ENCODE results near the gene TTC28. TPM values are rescaled to one million over a fixed set of nuclear protein-coding genes. Genes with fewer than 3 reads are reported as not detected.

Gene TTC28
- total and polyA plus RNA-seq, 7 donors = 1.2 to 12.1 (median 3.5) TPM

DNA sequence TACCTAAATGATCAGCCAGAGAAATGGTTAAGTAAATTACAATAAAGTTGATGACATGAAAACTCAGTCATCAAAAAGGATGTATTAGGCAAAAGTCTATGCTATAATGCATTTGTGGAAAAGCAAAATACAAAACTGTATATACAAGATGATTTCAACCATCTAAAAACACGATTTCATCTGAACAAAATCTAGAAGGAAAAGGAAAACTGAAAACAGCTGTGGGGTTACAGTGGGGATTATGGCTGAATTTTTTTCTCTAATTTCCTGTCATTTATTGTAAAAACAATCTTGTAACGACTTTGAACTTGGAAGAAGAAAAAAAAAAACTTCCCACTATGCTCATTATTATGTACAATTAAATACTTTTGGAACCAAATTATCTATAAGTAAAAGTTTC, 31.7 kb upstream of the TTC28 start:
- Histone ChIP-seq H3K4me3 (peak overlapping the region; percentile 58), H3K27ac (peak overlapping the region; percentile 80)
- no peak for DNase-seq

DNA sequence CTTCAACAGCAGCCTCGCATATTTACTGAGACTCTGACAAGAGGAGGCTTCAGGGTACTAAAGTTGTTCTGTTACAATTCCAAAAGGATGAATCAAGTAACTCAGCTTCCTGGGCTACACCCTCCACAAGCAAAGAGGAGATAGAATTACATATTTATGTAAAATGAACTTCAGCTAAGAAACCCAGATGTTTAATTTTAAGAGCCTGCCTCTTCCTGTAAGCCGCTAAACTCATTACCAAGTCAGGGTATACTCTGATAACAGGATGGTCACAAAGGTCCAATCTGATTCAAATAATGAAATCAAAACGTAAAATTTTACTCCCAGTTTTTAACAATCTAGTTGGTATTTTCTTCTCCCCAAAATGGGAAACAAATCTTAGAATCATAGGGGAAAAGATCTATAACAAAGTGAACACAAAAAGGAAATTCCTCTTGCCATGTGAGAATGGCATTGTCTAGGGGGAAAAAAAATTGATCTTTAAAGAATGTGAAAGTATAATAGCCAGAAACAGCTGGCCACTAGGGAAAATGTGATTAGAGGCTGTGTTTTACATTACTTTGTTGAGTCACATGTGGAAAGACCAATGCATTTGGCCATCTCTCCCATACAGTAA, 31.0 kb upstream of the TTC28 start:
- Histone ChIP-seq H3K4me3 (peak overlapping the region; percentile 58), H3K27ac (peak overlapping the region; percentile 80), H3K27me3 (ENCODE audit: insufficient read depth in 3 of 3, low read length in 2 of 3) (no peaks in the 10 kb centered on the region), H3K4me1 (peaks cover 36% of the 10 kb centered on the region), H3K36me3 (ENCODE audit: insufficient read depth in 1 of 2, low read depth in 1 of 2) (no peaks in the 10 kb centered on the region), H3K9me3 (no peaks in the 10 kb centered on the region)
- intact Hi-C loops (cut with DNase I) = no loop called here
- 37 to 47% (median 47%) methylated on average over 3 of the region's 3 CpGs for WGBS, 3 donors
- TF ChIP-seq, protein P1, sequence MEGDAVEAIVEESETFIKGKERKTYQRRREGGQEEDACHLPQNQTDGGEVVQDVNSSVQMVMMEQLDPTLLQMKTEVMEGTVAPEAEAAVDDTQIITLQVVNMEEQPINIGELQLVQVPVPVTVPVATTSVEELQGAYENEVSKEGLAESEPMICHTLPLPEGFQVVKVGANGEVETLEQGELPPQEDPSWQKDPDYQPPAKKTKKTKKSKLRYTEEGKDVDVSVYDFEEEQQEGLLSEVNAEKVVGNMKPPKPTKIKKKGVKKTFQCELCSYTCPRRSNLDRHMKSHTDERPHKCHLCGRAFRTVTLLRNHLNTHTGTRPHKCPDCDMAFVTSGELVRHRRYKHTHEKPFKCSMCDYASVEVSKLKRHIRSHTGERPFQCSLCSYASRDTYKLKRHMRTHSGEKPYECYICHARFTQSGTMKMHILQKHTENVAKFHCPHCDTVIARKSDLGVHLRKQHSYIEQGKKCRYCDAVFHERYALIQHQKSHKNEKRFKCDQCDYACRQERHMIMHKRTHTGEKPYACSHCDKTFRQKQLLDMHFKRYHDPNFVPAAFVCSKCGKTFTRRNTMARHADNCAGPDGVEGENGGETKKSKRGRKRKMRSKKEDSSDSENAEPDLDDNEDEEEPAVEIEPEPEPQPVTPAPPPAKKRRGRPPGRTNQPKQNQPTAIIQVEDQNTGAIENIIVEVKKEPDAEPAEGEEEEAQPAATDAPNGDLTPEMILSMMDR (IDR thresholded peaks at IDR 0.05) = no peak
- peak; percentile 37 to 72 (median 62) for ATAC-seq
- no peak for DNase-seq

More for the DNA sequence above, 31.7 kb upstream of the TTC28 start:
- WGBS, 3 donors = 29 to 36% (median 34%) methylated on average over 2 of the region's 2 CpGs
- Histone ChIP-seq H3K36me3 (ENCODE audit: insufficient read depth in 1 of 2, low read depth in 1 of 2) (no peaks in the 10 kb centered on the region), H3K4me1 (peaks cover 36% of the 10 kb centered on the region), H3K9me3 (no peaks in the 10 kb centered on the region), H3K27me3 (ENCODE audit: insufficient read depth in 3 of 3, low read length in 2 of 3) (no peaks in the 10 kb centered on the region)
- intact Hi-C loops (cut with DNase I) = no loop called here
- TF ChIP-seq, protein P1 (IDR thresholded peaks at IDR 0.05) = no peak
- ATAC-seq = no peak

DNA sequence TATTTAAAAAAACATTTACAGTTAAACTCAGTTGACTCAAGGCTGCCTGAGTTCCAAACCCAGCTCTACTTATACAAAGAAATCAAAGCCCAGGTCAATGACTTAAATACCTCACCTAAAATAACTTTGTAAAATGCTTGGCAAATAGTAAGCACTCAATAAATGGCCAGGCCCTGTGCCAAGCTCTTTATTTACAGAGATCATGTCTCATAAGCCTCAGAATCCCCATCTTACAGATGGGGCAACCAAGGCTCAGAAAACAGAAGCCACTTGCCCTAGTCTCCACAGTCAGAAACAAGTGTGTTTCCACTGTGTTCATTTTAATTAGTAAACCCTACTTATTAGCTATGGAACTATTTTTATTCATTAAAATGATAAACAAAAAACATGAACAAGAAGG, 30.5 kb upstream of the TTC28 start:
- DNase-seq (no peak), ATAC-seq (peak in 1 of 4 donors; percentile 11)
- H3K27me3 ChIP-seq (ENCODE audit: insufficient read depth in 3 of 3, low read length in 2 of 3) = no peaks in the 10 kb centered on the region
- no peaks in the 10 kb centered on the region for H3K36me3 ChIP-seq (ENCODE audit: insufficient read depth in 1 of 2, low read depth in 1 of 2)
- intact Hi-C loops (cut with DNase I) = no loop called here
- TF ChIP-seq, protein P1 (IDR thresholded peaks at IDR 0.05) = no peak
- no peaks in the 10 kb centered on the region for H3K9me3 ChIP-seq
- H3K27ac ChIP-seq = peak overlapping the region; percentile 80
- H3K4me3 ChIP-seq = peak overlapping the region; percentile 58
- peaks cover 36% of the 10 kb centered on the region for H3K4me1 ChIP-seq

DNA sequence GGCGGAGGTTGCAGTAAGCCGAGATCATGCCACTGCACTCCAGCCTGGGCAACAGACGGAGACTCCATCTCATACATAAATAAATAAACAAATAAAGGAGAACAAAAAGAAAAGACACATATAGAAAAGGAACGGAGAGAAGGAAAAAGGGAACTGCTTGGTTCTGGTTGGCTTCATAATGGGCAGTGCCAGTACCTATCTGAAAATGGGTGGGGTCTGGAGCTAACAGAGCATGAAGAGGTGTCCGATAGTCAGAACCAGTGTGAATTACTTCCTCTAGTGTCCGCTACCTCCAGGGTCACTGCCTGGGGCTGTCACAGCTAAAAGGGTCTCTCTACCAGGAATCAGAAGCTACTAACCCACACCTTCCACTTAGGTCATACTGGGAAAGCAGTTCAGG, 27.2 kb upstream of the TTC28 start:
- WGBS, 3 donors = 92 to 95% (median 94%) methylated on average over 6 of the region's 6 CpGs
- no peaks in the 10 kb centered on the region for H3K36me3 ChIP-seq (ENCODE audit: insufficient read depth in 1 of 2, low read depth in 1 of 2)
- no peak overlapping the region for H3K27ac ChIP-seq

More for the DNA sequence above, 27.2 kb upstream of the TTC28 start:
- Histone ChIP-seq H3K27me3 (ENCODE audit: insufficient read depth in 3 of 3, low read length in 2 of 3) (no peaks in the 10 kb centered on the region), H3K4me3 (no peak overlapping the region), H3K9me3 (no peaks in the 10 kb centered on the region), H3K4me1 (peaks cover 24% of the 10 kb centered on the region)
- DNase-seq = no peak
- intact Hi-C loops (cut with DNase I) = no loop called here
- TF ChIP-seq, protein P1 (IDR thresholded peaks at IDR 0.05) = no peak
- no peak for ATAC-seq

Data from psoas muscle (tissue), 8 donors.